Non-pigmented ciliary epithelial cell (primary cell): Measurements from ENCODE around the gene NAP1L4.

Experiments
- DNase-seq: peaks from one replicate; pipeline ENCODE4 v3.0.0-alpha.2; 2010; ENCODE audit warnings: low read depth

NAP1L4 gene

GRCh38 chr11:2934611-2935239 is 57.4 kb downstream of the NAP1L4 start:
- no peak for DNase-seq

- no peak for DNase-seq
Measured at GRCh38 chr11:2934021-2934550, 58.0 kb downstream of the NAP1L4 start.

GRCh38 chr11:2933375-2934020 is 58.6 kb downstream of the NAP1L4 start:
- no peak for DNase-seq

GRCh38 chr11:2932850-2933251 is 59.3 kb downstream of the NAP1L4 start:
- no peak for DNase-seq

GRCh38 chr11:2931771-2932738 is 60.1 kb downstream of the NAP1L4 start:
- no peak for DNase-seq

- no peak for DNase-seq
Measured at GRCh38 chr11:2931420-2931746, 60.7 kb downstream of the NAP1L4 start.

- no peak for DNase-seq
Measured at GRCh38 chr11:2930704-2931419, 61.3 kb downstream of the NAP1L4 start.

GRCh38 chr11:2929950-2930703 is 62.0 kb downstream of the NAP1L4 start:
- no peak for DNase-seq

GRCh38 chr11:2929531-2929949 is 62.6 kb downstream of the NAP1L4 start:
- DNase-seq = no peak

- no peak for DNase-seq
Measured at GRCh38 chr11:2928605-2929530, 63.3 kb downstream of the NAP1L4 start, which contains the start of gene PHLDA2. TSS of gene PHLDA2 (minus strand) at chr11:2929420. CDS start at chr11:2929364, 56 bp downstream.

GRCh38 chr11:2927851-2928604 is 64.1 kb downstream of the NAP1L4 start:
- DNase-seq = no peak

- no peak for DNase-seq
Measured at GRCh38 chr11:2927121-2927800, 64.9 kb downstream of the NAP1L4 start.

GRCh38 chr11:2926611-2927051 is 65.5 kb downstream of the NAP1L4 start:
- DNase-seq = no peak

GRCh38 chr11:2924821-2925675 is 67.1 kb downstream of the NAP1L4 start:
- no peak for DNase-seq

- DNase-seq = no peak
Measured at GRCh38 chr11:2924381-2924780, 67.7 kb downstream of the NAP1L4 start.

GRCh38 chr11:2923446-2924375 is 68.4 kb downstream of the NAP1L4 start:
- DNase-seq = no peak
